HS-27A (cell line): ENCODE data around the gene MAP3K1.
A peak's percentile ranks its signal among the peaks of the same experiment; 100 is the strongest.

ENCODE experiments used
- DNase-seq: peaks from one replicate; pipeline ENCODE4 v3.0.0-alpha.2; 2012; ENCODE audit warnings: low read depth, missing footprints

Gene MAP3K1

DNA sequence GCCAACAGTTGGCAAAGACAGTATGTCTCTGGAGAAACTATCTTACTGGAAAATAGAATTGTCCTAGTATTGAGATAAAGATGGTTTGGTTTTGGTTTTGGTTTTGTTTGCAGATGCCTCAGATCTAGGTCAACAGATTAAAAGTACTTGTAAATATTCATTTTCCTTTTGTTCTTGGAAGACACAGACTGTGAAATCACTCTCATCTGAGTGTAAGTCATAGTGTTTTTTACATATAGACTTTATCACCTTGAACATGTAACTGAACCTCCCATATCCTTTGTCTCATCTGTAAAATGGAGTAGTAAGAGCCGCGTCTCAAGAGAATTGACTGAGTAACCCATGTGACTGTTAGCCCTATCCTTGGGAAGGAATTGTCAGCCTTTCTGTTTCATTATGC, 34.3 kb downstream of the MAP3K1 start:
- no peak for DNase-seq

DNA sequence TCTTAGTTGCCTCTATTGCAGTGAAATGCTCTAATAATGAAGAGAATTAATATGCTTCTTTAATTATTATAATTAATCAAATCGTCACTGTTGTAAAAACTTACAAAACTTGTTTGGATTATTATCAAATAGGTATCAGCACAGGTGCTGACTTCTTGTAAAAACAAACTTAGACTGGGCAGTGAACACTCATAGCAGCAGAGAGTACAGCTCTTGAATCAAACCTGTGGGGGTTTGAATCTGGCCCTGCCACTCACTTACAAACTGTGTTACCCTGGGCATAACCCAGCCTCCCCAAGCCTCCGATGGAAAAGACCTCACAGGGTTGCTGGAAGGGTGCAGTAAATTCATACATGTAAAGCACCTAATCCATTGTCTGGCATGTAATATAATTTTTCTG, 35.1 kb downstream of the MAP3K1 start:
- DNase-seq: no peak

DNA sequence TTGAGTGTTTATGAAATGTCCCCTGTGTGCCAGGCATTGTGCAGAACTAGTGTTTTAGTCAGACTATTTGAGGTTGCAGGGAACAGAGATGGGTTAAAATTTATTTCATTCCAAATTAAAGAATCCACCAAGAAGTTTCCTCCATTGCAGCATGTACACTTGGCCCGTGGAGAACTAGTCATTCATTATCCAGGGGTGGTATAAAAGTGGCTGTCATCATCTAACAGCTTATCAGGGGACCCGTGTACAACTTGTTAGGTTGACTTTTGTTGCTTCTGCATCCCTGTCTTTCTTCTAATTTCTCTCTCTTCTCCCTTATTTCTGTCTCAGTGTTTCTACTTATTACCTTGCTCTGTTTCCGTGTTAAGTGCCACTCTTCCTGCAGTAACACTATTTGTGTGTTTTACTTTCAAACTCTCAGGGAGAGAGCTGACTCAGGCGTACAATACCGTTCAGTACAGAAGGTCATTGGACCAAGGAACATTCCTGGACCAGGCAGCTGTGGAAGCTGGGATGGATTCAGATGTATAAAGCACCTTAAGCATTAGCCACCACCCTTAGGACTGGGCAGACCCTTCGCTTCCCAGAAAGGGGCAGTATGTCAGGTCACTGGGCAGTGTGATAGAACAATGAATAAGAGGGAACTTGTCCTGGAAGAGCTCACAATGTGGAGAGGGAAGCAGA, 36.1 kb downstream of the MAP3K1 start:
- DNase-seq: no peak

DNA sequence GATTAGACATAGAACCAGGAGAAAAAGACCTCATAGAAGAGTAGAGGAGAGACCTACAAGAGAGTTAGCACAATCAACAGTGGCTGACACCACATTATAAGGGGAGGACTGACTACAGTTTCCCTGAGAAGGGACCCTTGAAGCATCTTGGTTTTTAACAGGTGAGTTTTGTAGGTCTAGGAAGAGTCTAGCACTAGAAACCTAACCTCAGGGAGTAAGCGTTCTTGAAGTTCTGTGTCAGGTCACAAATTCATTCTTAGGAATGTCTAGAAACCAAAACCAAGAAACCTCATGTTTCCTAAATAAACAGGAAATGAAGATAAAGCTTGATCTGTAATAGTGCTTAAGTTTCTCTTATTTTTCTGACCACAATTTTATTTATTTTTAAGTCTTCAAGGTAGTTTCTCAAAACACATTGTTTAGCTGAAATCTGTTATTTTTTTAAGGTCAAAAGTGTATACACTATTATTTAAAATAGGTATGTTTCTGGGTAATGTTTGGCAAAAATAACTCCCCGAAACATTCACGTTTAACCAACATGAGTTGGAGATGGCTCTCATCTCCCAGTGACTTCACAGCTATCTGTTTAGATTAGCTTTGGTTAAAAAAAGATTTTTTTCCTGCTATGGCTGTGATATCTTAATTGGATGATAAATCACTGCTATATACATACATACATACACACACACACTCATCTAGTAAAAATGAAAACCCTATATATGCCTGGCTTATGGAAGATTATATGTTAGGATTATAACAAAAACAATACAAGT, 37.1 kb downstream of the MAP3K1 start:
- DNase-seq: no peak

DNA sequence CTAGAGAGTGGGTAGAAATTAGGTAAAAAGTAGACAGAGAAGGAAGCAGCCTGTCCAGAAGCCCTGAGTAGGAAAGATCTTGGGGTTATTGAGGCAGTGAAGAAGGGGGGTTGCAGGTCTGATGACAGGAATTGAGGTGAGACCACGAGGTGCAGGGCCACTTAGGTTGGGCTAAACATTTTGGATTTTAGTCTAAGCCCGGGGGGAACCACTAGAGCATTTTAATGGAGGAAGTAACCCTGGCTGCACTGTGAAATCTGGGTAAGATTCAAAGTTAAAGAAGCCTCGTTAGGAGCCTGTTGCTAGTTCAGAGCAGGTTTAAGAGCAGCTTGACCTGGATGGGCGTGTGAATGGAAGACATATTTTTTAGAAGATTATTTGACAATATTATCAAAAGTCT, 38.3 kb downstream of the MAP3K1 start:
- no peak for DNase-seq

DNA sequence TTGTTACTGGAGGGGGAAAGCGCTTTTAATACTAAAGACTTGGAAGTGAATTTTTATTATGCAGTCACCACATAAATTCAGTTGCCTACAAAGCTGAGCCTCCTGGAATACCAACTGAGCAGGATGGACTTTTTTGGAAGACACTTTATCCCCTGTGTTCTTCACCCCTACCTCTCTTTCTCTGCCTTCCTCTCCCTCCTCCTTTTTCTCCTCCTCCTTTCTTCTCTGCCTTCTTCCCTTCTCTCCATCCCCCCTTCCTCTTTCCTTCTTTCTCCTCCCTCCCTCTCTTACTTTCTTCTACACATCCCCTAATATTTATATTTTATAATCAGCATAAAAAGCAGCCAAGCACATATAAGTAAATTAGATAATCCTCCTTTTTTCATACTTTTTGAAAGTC, 39.6 kb downstream of the MAP3K1 start:
- no peak for DNase-seq

DNA sequence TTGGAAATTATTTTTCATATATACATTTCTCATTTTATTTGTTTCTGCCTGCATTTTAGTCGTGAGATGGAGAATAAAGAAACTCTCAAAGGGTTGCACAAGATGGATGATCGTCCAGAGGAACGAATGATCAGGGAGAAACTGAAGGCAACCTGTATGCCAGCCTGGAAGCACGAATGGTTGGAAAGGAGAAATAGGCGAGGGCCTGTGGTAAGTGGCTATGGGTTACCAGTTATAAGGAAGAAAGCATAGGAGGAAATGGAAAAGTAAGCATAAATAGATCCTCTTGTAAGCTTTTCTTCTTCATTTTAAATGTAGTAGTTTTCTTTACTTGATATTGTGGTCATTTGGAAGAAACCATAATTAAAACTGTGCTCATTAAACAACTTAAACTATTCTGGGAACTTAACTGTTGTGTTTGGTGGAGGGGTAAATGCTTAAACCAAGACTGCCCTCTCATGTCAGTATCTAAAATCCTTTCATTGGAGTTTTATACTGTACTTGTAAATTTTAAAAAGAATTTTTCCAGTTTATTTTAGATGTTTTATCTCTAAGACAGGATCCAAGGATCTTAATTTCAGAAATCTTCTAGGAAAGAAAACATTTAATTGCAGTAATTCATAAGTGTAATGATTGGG, 41.3 kb downstream of the MAP3K1 start:
- DNase-seq: no peak

DNA sequence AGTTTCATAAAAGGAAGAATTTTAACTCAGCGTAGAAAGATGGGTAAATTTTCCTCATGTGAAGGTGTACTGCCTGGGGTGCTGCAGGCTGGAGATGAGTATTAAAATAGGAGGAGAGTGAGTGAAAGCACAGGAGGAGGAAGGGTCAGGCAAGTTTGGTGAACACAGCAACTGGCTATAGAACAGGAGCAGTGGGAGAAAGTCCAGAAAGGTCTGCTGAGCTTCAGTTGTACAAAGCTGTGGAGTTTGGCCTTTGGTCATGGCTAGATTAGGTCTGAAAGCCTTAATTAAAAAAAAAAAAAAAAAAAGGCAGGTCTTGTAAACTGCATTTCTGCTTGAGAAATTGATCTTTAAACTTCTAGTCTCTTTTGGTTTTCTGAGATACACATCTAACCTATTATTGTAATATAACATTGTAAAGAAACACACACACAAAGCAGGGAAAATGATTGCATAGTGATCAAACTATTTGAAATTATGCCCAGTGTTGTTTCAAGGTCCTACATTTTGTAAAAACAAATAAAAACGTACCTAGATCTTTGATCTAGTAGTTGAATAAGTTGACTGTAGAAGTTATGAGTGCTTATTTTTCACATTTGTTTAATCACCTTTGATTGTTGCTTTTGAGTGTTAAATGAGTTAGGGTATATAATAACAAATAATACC, 43.6 kb downstream of the MAP3K1 start:
- DNase-seq: no peak

DNA sequence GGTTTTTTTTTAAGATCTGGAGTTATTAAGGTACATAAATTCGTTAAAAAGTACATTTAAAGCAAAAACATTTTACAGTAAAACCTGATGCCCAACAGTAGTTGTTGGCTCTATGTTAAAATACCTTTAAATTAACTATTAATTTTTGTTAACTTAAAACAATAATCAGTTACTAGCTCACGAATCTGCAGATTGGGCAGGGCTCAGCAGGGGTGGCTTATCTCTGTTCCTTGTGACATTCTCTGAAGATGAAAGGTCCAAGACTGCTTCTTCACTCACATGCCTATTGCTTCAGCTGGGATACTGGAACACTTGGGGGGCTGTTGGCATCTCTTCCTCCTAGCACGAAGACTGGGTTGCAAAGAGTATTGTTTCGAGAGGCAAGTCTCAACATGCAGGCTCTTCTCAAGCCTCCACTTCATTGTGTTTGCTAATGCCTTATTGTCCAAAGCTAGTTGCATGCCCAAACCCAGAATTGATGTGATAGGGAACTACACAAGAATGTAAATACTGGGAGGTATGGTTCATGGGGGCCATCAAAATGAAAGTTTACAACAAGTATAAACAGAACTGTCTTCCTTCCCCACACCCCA, 46.6 kb downstream of the MAP3K1 start:
- no peak for DNase-seq

DNA sequence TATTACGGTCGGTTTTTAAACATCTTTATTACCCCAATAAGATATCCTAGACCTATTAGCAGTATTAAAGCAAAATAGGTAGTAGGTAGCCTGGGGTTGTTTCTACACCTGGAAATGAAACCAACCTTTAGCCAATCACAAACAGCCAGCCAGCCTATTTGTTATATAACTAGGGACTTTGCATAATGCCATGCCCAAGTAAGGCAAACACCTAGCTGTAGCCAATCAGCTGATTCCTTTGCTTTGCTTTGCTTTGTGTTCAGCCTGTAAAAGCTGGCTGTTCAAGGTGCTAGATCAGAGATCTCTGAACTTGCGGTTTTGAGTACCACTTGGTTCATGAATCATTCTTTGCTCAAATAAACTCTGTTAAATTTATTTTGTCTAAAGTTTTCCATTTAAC, 47.6 kb downstream of the MAP3K1 start:
- no peak for DNase-seq

DNA sequence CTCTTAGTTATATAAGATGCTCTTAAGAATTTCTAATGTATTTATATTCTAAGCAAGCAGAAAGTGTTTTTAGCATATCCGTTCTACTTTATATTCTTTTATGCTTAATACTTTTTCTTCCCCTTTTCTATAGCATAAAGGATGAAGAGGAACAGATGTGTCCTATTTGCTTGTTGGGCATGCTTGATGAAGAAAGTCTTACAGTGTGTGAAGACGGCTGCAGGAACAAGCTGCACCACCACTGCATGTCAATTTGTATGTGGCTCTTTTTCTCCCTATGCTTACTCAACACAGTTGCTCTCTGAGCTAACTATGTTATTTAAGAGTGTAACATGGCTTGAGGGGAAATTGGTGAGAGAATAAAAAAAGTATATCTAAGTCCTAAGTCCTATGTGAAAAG, 56.4 kb downstream of the MAP3K1 start:
- DNase-seq: no peak

DNA sequence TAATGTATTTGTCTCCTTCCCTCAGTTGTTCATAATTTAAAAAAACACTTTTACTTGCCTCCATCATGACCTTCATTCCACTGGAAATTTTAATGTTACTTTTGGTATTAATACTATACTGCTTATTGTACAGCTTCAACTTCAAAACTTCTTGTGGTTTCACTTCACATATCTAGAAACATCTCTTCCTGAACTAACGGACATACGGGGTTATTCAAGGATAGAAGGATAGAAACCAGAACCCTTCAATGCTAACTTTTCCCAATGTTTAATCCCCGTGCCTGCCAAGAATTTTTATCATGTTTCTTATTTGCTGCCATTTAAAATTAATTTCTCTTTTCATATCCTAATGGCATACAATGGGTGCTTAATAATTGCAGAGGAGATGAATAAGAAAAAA, 57.7 kb downstream of the MAP3K1 start:
- DNase-seq: no peak

DNA sequence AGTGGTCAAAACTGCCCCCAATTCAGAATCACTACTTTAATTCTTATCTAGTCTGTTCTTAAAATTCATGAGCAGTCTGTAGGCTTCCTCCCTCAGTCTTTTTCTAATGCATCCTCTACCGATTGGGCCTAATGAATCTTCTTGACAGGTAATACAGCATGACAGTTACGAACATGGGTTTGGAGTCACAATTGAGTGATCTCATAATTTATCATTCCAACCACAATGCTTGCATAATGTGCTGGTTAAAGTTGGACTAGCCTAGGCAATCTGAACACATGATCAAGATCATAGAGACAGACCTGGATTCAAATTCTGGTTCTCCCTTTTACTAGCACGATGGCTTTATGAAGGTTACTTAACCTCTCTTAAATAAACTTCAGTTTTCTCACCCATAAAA, 61.0 kb downstream of the MAP3K1 start:
- DNase-seq: no peak

DNA sequence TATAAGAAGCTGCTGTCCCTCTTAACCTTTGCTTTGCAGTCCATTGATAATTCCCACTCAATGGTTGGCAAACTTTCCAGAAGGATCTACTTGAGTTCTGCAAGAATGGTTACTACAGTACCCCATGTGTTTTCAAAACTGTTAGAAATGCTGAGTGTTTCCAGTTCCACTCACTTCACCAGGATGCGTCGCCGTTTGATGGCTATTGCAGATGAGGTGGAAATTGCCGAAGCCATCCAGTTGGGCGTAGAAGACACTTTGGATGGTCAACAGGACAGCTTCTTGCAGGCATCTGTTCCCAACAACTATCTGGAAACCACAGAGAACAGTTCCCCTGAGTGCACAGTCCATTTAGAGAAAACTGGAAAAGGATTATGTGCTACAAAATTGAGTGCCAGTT, 66.2 kb downstream of the MAP3K1 start:
- DNase-seq: no peak

DNA sequence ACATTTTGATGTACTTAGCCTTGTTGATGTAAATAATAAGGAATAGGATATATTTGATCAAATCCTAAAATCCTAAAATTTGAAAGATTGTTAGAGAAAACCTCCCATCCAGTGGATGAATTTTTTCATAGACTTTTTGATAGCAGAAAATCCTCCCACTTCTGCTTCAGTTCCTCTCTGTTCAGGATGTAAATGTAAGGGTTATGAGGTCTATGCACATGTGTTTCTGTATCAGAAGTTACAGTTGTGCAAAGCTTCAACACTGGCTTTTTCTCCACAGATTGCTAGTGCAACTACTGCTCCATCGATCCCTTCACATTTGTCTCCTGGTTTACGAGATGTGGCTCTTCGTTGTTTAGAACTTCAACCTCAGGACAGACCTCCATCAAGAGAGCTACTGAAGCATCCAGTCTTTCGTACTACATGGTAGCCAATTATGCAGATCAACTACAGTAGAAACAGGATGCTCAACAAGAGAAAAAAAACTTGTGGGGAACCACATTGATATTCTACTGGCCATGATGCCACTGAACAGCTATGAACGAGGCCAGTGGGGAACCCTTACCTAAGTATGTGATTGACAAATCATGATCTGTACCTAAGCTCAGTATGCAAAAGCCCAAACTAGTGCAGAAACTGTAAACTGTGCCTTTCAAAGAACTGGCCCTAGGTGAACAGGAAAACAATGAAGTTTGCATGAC, 78.1 kb downstream of the MAP3K1 start:
- no peak for DNase-seq

DNA sequence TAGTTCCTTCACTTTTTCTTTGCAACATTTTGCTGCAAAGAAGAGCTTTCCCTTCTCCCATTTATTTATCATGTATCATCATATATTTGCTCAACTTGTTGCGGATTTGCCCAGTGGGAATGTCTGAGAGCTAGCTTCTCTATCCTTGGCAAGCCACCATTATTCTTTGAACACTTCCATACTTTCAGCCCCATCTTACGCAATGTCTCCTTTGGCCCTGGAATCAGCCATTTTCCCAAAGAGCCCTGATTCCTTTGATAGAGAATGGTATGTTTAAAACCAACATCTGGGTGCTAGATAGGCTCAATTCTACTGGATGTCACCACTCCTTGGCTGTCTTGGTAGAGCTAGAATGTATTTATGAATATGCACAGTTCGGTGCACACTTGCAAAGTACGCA, 81.4 kb downstream of the MAP3K1 start:
- no peak for DNase-seq

DNA sequence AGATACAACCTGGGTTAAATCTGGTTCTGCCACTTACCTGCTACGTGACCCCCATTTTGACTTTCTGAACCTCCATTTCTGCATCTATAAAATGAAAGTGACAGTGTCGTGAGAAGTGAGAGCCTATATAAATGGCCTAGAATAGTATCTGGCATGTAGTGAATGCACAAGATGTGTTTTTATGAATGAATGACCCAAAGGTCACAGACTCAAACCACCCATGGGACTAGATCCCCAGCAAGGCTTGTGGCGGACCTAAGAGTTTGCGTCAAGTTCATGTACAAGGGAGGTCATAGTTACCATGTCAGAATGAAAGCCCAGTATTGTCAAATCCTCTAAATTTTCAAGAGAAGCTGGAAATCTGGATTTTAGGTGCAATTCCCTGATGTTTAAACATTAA, 82.9 kb downstream of the MAP3K1 start:
- DNase-seq: no peak

DNA sequence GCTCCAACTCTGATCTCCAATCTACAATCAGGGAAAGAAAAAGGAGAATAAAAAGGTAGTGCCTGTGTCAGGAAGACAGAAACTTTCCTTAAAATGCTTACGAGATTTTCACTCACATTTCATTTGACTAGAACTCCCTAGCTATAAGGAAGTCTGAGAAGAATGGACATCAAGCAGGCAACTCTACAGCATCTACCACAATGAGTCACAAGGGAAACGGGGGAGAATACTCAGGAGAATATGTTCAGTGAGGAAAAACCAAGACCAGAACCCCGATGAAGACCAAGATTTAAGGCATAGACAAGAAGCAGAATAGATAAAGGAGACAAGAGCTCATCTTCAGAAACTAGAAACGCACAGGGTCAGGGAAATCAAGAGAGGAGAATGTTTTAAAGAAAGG, 85.0 kb downstream of the MAP3K1 start:
- peak; percentile 0 for DNase-seq

DNA sequence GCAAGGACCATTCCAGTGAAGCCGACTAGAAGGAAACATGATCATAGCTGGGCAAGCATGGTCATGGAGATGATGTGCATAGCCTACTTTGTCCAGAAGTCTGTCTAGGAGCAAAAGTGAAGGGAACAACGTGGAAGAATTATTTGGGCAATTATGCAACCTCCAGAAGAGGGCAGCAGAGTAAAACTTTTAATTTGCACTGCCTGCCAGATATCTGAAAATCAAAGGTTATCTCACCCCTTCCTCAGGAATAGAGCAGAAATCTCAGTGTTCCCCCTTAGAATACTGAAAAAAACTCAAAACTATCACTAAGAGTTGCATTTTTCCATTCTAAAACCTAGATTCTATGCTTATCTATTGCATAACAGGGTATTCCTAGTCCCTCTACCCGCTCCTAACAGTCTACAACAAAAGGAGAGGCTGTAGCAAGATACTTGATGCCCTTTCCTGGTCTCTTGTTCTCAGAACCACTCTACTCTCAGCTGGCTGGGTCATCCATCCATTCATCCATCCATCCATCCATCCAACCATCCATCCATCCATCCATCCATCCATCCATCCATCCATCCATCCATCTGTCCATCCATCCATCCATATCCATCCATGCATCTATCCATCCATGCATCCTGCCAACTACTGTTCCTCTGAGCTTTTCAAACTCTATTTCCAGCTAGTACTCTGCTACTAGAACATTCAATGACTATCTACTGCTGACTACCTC, 85.7 kb downstream of the MAP3K1 start:
- peak; percentile 2 for DNase-seq

DNA sequence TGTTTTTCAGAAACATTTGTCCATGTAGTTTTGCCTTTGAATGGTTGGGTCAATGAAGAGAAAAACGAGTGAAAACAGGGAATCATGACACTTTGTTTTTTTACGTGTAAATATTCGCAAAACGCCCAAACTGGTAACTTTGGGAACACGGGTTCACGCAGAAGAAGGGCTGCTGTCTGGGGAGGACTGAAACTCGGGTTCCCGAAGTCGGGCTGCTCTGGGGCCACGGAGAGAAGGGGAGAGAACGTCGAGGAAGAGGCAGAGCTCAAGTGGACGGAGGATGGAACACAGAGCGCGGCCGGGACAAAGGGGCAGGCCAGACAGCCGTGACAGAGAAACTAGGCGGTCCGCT, 93.6 kb downstream of the MAP3K1 start:
- no peak for DNase-seq
